ENCODE data around the gene NRSN1.

DNA sequence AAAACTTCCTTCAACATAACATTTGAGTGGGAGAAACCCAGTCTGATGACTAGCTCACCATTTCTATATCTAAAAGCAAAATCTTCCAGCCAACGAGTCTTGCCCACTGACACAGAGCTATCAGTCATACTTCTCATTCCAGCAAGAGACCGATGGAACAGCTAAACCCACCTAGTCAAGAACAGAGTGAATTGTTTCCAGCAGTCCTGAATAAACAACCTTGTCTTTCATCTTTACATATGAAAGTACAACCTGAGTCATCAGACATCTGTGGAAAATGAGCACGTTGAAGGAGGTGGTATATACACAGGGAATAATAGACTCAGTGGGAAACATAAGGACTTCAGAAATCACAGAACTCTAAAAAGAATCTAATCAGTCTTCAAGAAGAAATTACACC, 23.8 kb downstream of the NRSN1 start:
- TF ChIP-seq CTCF (IDR thresholded peaks at IDR 0.05) (no peak), POLR2A (IDR thresholded peaks at IDR 0.05) (no peak)

Measured in body of pancreas (tissue), 4 donors.